Placental epithelial cell (primary cell): ENCODE results near the gene ACTL9. TPM values are rescaled to one million over a fixed set of nuclear protein-coding genes. Genes with fewer than 3 reads are reported as not detected.

ENCODE experiments used
- total RNA-seq: library from RNA; depleted of rRNA; stranded (reverse); fragments of >200 nt; gene quantifications from 2 replicates; pipeline ENCODE4 v1.2.3, GENCODE V29; 2012

Gene ACTL9, protein sequence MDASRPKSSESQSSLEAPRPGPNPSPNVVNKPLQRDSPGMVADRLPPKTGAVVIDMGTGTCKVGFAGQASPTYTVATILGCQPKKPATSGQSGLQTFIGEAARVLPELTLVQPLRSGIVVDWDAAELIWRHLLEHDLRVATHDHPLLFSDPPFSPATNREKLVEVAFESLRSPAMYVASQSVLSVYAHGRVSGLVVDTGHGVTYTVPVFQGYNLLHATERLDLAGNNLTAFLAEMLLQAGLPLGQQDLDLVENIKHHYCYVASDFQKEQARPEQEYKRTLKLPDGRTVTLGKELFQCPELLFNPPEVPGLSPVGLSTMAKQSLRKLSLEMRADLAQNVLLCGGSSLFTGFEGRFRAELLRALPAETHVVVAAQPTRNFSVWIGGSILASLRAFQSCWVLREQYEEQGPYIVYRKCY
- not detected in 2 replicates for total RNA-seq

DNA sequence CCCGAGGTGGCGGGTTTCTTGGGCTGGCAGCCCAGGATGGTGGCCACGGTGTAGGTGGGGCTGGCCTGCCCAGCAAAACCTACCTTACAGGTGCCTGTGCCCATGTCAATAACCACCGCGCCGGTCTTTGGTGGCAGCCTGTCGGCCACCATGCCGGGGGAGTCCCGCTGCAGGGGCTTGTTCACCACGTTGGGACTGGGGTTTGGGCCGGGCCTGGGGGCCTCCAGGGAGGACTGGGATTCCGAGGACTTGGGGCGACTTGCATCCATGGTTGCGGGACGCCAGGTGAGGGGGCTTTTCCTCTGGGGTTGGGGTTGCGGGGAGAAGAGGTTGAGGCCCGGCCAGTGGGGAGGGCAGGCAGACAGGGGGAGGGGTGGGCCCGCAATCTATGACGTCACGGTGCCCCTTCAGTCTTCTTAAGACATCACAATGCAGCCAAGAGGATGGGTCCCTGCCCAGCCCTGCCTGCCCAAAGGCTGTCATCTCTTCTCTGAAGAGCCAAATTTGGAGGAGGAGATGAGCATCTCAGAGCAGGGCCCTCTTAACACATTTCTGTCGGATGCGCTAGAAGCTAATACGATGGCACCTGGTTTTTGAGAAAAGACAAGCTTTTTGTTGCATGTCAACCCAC lies at the start of gene ACTL9:
ACTL9 (minus strand) TSS at position 363 of the 631 bp plus-strand sequence; CDS start at position 269, 94 bp downstream.

DNA sequence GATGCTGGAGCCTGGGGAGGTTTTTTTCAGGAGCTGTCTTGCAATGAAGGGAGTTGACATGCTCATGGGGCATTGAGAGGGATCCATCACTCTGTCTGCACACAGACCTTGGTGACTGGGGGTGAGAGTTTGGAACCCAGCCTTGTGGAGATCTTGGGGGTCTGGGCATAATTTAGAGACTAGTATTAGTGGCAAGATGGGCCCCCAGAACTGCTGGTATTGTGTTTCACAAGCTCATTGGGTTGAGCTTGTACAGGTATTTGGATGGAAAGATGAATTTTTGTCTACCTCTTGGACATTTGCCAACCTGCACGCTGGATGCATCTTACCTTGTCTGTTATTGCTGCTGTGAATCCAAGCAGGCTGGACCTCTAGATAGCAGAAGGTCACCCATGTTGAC lies 22.7 kb upstream of the ACTL9 start, which contains the start of gene OR2Z1:
OR2Z1 (plus strand) TSS at position 301 of the 400 bp plus-strand sequence. CDS start 9,395 bp downstream, outside the sequence.

Other genes starting within 250 kb of the ACTL9 start
- under 0.01 TPM in 1 of 2 replicates, not detected in the other for gene PRAM1, start 196.2 kb downstream of the ACTL9 start, total RNA-seq
- gene ZNF414, start 184.6 kb downstream of the ACTL9 start, total RNA-seq = 6.3 and 7.4 TPM in 2 replicates
- 0.11 and 0.39 TPM in 2 replicates for gene MYO1F, start 121.4 kb downstream of the ACTL9 start, total RNA-seq
- 0.22 and 16.9 TPM in 2 replicates for gene ADAMTS10, start 88.1 kb downstream of the ACTL9 start, total RNA-seq
- not detected in 2 replicates for gene NFILZ, start 68.2 kb downstream of the ACTL9 start, total RNA-seq
- not detected in 2 replicates for gene OR2Z1, start 22.8 kb upstream of the ACTL9 start, total RNA-seq
- gene ZNF558, start 133.5 kb upstream of the ACTL9 start, total RNA-seq = 35.9 and 46.7 TPM in 2 replicates
- not detected in 2 replicates for gene MBD3L1, start 133.6 kb upstream of the ACTL9 start, total RNA-seq